Lung microvascular endothelial cell (primary cell): ENCODE measurements around the gene ITPR2. TPM values are rescaled to one million over a fixed set of nuclear protein-coding genes. Genes with fewer than 3 reads are reported as not detected.

Experiments
- DNase-seq, 2 donors: peaks; one replicate each; pipeline versions ENCODE4 v3.0.0 to v3.0.0-alpha.2; 2010; ENCODE audit warnings: low read depth in 2 of 2
- total RNA-seq: library from RNA; depleted of rRNA; stranded (reverse); fragments of >200 nt; gene quantifications from 2 replicates; pipeline ENCODE4 v1.2.1, GENCODE V29; 2014

Gene ITPR2
- total RNA-seq, 1 donor from 2014 or later: 14.5 TPM

DNA sequence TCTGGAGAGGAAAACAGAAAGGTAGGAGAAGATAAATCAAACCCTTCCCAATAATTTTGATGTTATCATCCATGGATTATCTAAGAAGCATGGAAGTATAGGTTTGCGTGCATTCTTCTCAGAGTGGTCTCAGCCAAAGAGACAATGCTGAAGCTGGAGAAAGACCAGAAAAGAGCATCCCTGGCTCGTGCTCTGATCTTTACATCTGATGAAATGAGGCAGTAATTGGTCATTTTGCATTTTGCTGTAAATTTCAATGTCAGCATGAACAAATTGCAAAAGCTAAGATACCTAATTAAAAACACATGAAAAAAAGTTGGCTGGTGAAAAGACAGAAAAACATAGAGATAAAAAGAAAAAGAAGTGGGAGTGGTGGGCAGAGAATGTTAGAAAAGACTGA, 252.4 kb downstream of the ITPR2 start:
- no peak for DNase-seq

DNA sequence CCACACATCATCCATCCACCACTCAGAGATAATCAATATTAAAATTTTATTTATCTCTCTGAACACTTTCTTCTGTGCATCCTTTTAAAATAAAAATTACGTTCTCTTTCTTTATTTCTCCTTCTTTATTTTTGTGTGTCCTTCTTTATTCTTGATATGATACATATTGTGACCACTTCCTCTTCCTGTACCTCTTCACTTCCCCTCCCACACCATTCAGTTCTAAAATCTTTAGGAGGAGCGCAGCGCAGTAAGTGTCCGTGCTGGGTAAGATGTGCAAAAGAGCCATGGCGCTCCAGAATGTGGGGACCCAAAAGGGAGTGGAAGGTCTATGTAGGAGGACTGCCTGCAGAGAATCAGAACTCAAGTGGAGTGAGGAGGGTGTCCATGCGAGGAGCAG, 256.7 kb downstream of the ITPR2 start:
- no peak for DNase-seq

DNA sequence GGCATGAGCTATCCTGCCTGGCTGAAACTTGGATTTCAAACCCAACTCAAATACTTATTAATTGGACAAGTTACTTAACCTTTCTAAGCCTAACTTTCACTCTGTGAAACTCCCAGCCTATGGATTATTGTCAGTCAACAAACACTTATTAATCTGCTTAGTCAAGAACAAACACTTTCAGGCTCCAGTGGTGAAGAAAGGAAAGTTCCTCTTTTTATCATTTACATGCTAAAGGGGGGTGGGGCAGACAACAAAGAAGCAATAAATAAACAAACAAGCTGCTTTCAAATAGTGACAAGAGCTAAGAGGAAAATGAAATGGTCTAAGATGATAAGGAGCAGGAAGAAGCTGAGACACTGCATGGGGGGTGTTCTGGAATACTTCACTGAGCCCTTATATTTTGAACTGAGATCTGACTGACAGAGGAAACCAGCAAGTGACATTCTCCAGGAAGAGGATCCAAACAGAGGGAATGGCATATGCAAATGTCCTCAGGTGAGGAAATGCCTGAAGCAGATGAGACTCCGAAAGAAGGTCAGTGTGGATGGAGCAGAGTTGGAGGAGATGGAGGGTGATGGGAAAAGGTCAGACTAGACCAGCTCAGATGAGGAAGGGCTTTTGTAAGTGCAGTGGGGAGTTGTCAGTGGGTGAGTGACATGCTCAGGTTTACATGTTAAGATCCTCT, 259.6 kb downstream of the ITPR2 start:
- DNase-seq: no peak

DNA sequence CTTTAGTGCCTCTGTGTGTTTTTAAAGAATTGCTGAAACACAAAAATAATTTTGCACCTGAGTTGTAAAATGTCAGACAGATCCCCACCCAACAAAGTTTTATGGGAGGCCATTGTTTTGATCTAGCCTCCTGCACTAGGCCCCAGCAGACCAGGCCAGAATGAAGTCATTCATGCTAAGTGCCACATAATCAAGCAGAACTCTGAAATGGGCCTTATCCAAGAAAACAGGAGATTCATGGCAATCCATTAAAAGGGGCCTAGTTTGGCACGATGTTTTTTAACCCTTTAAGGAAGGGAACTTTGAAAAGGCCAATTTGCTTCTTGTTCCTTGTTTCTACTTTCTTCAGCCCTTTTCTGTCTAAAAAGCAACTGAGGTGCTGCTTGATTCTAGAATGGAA, 260.9 kb downstream of the ITPR2 start:
- no peak for DNase-seq

DNA sequence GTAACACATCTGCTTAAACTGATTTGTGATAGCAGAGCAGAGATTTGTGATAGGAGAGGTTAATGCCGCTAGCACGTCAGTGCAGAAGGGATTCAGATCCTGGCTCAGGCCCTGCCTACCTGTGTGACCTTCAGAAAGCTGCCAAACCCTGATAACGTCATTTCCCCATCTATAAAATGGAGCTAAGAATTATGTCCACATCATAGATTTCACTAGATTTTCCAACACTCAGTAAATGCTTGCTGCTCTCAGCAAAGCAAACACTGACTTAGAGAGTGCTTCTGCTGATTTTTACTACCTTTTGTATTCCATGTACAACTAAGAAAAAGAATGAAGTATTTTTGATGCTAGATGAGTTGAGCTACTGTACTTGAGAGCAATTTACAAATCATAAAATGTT, 261.4 kb downstream of the ITPR2 start:
- no peak for DNase-seq

DNA sequence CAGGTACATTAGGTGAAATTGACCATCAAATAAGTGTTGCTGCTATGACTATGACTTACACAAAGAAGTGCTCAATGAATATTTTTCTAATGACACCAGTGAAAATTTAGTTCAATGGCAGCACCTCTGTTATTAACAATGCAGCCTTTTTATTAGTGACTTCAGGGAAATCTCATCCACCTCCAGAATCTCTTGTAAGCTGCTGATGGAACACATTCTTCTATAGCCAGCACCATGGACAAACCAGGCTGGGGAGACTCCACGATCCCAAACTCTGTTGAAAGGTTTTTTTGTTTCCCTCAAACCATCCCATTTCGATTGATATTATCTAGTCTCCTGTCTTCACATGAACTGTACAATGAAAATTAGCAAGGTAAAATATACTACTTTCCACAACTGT, 265.9 kb downstream of the ITPR2 start:
- DNase-seq: no peak

DNA sequence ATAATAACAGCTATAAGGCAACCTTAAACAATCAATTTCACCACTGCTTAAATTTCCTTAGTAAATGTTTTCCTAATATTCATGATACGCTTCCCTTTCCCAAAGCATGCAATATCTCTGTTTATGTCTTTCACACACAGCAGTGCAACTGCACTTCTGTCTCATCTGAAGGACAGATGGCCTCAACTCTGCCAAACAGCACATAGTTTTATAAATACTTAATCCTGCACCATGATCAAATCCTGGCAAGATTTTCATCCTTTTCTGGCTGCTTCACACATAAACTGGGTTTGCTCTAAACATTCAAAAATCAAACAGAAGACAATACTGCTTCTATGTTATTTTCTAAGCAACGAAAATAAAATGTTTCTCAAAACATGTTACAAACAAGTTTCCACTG, 266.3 kb downstream of the ITPR2 start:
- DNase-seq: no peak

DNA sequence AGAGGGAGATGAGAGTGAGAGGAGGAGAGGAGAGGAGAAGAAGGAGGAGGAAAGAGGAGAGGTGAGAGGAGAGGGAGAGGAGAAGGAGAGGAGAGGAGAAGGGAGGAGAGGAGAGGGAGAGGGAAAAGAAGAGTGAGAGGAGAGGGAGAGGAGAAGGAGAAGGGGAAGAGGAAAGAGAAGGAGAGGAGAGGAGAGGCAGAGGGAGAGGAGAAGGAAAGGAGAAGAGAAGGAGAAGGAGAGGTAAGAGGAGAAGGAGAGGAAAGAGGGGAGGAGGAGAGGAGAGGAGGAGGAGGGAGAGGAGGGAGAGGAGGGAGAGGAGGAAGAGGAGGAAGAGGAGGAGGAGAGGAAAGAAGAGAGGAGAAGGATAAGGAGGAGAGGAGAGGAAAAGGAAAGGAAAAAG, 266.8 kb downstream of the ITPR2 start:
- no peak for DNase-seq

DNA sequence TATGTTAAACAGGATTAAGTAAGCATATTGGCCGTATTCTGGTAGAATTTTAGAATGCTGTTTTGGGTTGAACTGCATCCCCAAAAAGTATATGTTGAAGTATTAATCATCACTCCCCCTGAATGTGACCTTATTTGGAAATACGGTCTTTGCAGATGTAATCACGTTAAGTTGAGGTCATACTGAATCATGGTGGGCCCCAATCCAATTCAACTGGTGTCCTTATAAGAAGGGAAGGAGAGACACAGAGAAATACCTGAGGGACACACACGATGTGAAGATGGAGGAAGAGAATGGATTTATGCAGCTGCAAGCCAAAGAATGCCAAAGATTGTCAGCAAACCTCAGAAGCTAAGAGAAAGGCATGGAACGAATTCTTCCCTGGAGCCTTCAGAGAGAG, 268.6 kb downstream of the ITPR2 start:
- peak in 1 of 2 donors; percentile 21 for DNase-seq

DNA sequence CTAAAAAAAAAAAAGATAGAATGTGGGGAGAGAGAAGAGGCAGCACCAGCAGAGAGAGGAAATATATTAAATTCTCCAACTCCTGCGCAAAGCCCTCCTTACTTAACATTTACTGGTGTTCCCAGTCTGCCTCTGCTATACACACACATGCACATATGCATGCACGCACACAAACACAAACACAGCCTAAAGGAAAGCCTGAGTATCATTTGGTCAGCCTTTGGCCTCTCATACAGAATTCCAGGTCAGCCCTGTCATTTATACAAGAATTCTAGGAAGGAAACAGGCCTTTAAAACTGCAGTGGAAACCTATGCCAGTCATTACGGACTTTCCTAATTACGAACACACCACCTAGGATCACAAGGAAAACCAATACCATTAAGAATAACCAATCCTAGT, 269.4 kb downstream of the ITPR2 start:
- peak; percentile 33 to 57 for DNase-seq

DNA sequence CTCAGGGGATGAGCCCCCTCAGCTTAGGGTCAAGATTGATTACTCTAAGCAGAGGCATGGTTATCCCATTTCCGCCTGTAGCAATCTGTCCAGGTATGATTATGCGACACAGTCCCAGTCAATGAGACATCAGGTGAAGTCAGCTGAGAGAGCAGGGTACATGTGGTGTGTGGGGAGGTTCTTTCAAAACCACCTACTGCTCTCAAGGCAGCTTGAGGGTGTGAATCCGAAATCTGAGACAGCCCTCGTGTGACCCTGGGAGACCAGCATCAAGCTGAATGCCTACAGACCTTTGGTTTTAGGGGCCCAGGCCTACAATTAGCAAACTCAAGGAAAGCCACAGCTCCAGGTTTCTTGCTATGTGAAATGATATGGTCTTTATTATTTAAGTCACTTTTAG, 275.7 kb downstream of the ITPR2 start:
- DNase-seq: no peak

DNA sequence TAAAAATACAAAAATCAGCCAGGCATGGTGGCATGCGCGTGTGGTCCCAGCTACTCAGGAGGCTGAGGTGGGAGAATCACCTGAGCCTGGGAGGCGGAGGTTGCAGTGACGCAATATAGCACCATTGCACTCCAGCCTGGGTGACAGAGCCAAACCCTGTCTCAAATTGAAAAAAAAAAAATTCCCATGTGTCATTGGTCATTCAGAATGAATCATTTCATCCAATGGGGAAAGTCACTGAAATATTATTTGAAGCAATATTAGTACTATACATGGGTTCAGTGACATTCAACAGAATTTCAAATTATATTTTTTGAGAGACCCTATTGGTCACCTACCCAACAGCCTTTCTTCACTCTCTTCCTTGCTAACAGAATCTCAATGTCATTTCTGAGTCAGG, 276.1 kb downstream of the ITPR2 start:
- DNase-seq: no peak

DNA sequence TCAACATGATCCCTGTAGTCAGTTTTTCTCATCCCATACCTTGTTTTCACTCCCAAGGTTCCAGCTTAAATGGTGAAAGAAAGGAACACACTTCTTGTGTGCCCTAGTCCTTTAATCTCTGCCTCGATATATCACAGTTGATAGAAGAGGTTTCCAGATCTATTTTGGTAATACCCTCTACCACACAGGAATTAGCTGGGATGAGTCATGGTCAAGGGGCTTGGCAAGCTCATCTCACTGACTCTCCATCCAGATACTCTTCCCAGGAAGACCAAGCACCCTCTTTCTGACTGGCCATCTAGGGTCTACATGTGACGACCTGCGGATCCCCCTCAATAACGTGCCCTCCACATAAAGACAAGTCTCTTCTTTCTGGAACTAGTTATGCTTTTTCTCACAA, 277.9 kb downstream of the ITPR2 start:
- peak in 1 of 2 donors; percentile 27 for DNase-seq

DNA sequence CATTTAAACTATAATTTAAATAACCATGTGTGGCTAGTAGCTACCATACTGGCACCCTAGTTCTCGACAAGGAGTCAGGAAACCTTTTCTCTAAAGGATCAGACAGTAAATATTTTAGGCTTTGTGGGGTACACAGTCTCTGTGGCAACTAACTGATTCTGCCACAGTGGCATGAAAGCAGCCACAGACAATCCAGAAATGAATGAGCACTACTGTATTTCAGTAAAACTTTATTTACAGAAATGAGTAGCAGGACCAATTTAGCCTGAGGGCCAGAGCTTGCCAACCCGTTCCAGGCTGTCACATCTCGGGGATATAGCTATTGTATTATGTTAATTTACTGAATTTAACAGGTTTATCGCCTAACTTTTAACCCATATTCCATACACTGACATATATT, 278.7 kb downstream of the ITPR2 start:
- DNase-seq: no peak

DNA sequence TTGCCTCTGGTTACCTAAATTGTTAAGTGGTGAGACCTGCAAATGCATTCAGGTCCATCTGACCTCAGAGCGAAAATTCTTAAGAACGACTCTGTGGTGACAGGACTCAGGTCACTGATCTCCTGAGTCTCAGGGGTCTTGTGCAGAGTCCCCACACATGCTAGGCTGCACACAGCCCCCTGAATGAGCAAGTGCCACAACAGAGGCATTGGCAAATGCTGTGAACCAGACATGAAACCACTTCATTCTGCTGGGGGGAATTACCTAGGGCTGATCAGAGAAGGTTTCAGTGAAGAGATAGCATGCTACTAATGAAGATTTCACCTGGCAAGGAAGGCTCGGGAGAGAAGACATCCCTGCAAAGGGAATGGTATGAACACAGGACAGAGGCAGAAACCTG, 281.6 kb downstream of the ITPR2 start:
- DNase-seq: no peak

DNA sequence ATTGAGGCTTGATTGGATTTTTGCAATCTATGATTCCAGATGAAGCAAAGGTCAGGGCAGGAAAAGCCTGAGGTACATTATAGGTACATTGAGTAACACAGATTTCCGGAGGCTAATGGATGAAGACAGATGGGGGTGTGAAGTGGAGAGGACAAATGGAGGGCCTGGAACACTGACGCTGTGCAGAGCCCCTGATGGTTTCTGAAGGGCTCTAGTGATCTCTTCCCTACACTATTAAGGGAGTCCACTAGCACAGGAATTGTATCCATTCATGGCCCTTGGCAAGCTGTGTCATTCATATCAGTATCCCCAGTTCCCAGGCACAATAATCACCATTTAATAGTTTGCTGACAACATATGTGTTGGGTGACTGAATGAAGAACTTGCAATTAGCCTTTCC, 284.8 kb downstream of the ITPR2 start:
- DNase-seq: no peak

DNA sequence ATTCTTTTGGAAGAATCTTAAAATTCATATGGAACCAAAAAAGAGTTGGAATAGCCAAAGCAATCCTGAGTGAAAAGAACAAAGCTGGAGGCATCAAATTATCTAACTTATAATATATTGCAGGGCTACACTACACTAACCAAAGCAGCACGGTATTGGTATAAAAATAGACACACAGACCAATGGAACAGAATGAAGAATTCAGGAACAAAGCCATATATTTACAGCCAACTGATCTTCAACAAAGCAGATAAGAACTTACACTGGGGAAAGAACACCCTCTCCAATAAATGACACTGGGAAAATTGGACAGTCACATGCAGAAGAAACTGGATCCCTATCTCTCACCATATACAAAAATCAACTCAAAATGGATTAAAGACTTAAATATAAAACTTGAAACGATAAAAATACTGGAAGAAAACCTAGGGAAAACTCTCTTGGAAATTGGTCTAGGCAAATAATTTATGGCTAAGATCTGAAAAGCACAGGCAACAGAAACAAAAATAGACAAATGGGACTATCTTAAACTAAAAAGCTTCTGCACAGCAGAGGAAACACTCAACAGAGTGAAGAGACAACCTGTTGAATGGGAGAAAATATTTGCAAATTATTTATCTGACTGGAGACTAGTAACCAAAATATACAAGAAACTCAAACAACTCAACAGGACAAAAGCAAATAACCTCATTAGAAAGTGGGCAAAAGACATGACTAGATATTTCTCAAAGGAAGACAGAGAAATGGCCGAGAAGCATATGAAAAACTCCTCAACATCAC, 286.3 kb downstream of the ITPR2 start:
- no peak for DNase-seq

DNA sequence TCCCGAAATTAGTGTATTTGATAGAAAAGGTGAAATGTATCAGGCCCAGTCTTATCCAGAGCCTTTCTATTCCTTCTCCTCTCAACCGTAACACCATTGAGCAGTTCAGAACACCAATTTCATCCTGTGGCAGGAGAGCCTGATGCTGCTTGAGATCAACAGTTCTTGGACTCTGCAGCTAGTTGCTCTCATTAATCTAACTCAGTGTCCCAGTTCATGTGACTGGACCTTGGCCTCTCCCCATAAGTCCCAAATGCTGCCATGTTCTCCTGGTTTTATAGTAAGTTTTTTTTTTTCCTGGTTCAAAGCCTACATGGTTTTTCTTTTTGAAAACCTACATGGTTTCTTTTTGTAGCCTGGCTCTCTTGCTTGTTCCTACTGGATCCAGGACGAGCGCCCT, 293.9 kb downstream of the ITPR2 start:
- no peak for DNase-seq

DNA sequence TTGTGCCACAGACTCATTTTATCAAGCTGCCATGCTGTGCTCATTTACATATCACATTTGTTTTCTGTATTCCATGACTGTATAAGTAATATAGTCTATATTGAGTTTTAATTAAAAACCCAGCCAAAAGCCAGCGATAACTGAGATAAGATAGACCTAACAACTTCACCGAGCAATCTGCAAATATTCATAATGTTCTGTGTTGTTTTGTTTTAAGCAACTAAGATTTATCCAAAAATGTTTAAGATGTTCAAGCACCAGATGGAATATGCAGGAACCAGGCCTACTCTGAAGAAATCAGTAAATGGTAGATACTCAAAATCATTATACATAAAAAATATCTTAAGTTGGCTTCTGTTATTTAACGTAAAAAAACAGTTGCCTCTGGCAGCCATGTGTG, 295.3 kb downstream of the ITPR2 start:
- DNase-seq: no peak

DNA sequence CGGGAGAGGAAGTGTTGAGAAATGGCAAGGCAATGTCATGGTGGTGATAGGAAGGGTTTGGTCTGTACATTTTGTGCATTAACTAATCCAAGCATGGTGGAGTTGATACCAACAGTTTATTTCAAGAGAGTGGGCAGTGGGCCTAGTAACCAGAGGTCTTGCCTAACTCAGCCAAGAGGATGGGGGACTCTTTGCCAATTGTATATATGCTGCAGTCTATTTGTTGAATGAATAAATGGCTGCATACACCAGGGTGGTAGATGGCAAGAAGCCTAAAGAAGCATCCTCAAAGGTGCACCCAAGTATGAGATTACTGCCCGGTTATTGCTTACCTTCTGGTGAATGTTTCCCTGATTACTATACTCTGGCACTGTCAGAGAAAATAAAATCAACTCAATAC, 295.9 kb downstream of the ITPR2 start:
- no peak for DNase-seq

DNA sequence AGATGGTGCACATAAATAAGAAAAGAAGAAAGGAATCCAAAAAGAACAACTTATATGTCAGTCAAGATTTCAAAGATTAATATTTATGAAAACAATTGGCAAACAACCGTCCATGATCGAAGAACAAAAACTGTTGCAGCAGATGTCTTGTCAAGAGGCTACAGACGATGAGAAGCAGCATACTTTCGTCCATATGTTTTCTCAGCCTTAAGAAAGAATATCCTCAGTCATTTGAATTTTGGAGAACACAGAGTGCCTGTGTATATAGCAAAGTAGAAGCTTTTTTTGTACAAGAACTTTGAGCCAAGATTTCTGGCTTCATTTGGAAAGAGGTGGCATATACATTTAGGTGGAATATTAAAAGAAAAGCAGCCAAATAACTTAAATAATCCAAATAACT, 297.2 kb downstream of the ITPR2 start:
- DNase-seq: no peak

DNA sequence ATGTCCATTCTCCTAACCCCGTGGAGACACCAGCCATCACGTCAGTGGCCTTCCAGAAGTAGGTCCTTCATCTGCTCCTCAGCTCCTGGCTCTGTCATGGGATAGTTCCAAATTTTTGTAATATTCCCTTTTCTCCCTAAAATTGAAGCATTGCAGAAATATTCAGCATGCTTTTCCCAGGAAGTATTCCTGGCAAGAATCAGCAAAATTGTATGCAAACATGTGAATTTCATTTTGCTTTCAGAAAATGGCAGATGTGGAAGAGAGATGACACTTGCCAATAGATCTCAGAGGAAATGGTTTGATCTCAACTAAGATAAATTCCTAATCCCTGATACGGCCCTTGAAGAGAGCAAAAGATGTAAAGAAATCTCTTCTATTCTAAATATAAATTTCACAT, 298.9 kb downstream of the ITPR2 start:
- DNase-seq: no peak

DNA sequence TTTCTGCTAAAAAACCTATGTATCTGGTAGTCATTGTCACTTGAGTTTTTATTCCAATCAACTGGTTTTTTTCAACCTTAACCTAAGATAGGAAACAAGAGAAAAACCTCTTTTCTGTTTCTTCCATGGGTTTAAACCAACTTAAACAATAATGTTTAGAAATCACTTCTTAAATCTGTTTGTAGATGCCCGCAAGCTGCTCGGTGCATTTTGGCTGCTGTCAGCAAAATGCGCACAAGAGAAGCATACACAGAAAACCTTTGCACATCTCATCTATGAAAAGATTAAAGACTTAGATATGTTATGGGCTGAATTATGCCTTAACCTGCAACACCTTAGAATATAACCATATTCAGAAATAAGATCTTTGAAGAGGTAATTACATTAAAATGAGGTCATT, 299.8 kb downstream of the ITPR2 start:
- DNase-seq: no peak
